HepG2 (cell line): ENCODE results near the gene TUBB. TPM values are rescaled to one million over a fixed set of nuclear protein-coding genes. Genes with fewer than 3 reads are reported as not detected.

Experiments
- BRF2 ChIP-seq: sonication (generic); formaldehyde crosslinking; IDR thresholded peaks from 2 replicates; pipeline ENCODE4 v1.8.1; 2022; ENCODE audit warnings: mild to moderate bottlenecking, missing genetic modification reagents
- ETS1 ChIP-seq: sonication (generic); formaldehyde crosslinking; IDR thresholded peaks from 2 replicates; pipeline ENCODE4 v1.4.0; 2020; ENCODE audit warnings: missing genetic modification reagents
- FOXJ3 ChIP-seq: sonication (generic); formaldehyde crosslinking; IDR thresholded peaks from 2 replicates; pipeline ENCODE4 v1.4.0; 2020; ENCODE audit warnings: missing genetic modification reagents, mild to moderate bottlenecking, borderline replicate concordance
- HNRNPLL ChIP-seq: fragments of 200-400 bp; formaldehyde crosslinking; IDR thresholded peaks from 2 replicates; pipeline ENCODE4 v1.6.1; 2017; ENCODE audit warnings: mild to moderate bottlenecking, low read depth, low read length; ENCODE audit not compliant: poor library complexity, severe bottlenecking
- YEATS4 ChIP-seq: sonication (generic); formaldehyde crosslinking; IDR thresholded peaks from 2 replicates; pipeline ENCODE4 v1.4.0; 2020; ENCODE audit warnings: missing genetic modification reagents, borderline replicate concordance
- ZMYM4 ChIP-seq: sonication (generic); formaldehyde crosslinking; IDR thresholded peaks from 2 replicates; pipeline ENCODE4 v1.8.1; 2023; ENCODE audit warnings: mild to moderate bottlenecking, missing genetic modification reagents
- ZNF18 ChIP-seq: sonication (generic); formaldehyde crosslinking; IDR thresholded peaks from 2 replicates; pipeline ENCODE4 v1.8.0; 2022; ENCODE audit warnings: mild to moderate bottlenecking, missing genetic modification reagents; ENCODE audit not compliant: insufficient replicate concordance
- ZNF318 ChIP-seq: sonication (generic); formaldehyde crosslinking; IDR thresholded peaks from 2 replicates; pipeline ENCODE4 v1.4.0; 2020; ENCODE audit warnings: mild to moderate bottlenecking, missing genetic modification reagents
- ZNF382 ChIP-seq: sonication (generic); formaldehyde crosslinking; IDR thresholded peaks from 2 replicates; pipeline ENCODE4 v1.5.0; 2020; ENCODE audit warnings: missing genetic modification reagents, mild to moderate bottlenecking, borderline replicate concordance
- ZNF543 ChIP-seq: sonication (generic); formaldehyde crosslinking; IDR thresholded peaks from 2 replicates; pipeline ENCODE4 v1.4.0; 2020; ENCODE audit warnings: mild to moderate bottlenecking, missing genetic modification reagents
- ZNF781 ChIP-seq: sonication (generic); formaldehyde crosslinking; IDR thresholded peaks from 2 replicates; pipeline ENCODE4 v1.5.1; 2020; ENCODE audit warnings: borderline replicate concordance, mild to moderate bottlenecking, missing genetic modification reagents; ENCODE audit errors: not compliant biosample characterization
- polyA plus RNA-seq, 8 experiments: library from polyadenylated mRNA; depleted of rRNA in 3 of 8; stranded (reverse) in 7 of 8; unstranded in 1 of 8; fragments of >200 nt; fragmentation: Illumina TruSeq in 4 of 8; extraction: Trizol in 4 of 8; gene quantifications; 2 replicates each; pipeline versions ENCODE4 v1.2.1 to v1.2.3, GENCODE V29; 2011 to 2016; ENCODE audit warnings: low read depth in 4 of 8, missing spikeins in 1 of 8, mixed read lengths in 1 of 8; ENCODE audit not compliant: insufficient read depth in 1 of 8
- total RNA-seq, 5 experiments: library from RNA; depleted of rRNA; stranded (reverse); fragments of >200 nt; fragmentation: Illumina TruSeq; extraction: Trizol; gene quantifications; 2 replicates each; pipeline ENCODE4 v1.2.3, GENCODE V29; 2016; ENCODE audit warnings: low read depth in 1 of 5

Gene TUBB
- total and polyA plus RNA-seq, 2 of the 13 experiments (the other 11 are each of a cell fraction or from before 2014, with no cell fraction given): 911 to 1,163 TPM

GRCh38 chr6:30769088-30769852 lies 49.1 kb downstream of the TUBB start (continued):
- TF ChIP-seq ZNF543 (CRISPR knock-in tag) (peak; percentile 8; the same call in 1 of the 2 replicates), FOXJ3 (CRISPR knock-in tag) (peak; percentile 37; the same call in 1 of the 2 replicates), ETS1 (CRISPR knock-in tag) (no peak), ZNF318 (no peak; the same call in none of the 2 replicates), ZNF781 (CRISPR knock-in tag) (peak; percentile 24), ZMYM4 (CRISPR knock-in tag) (peak; percentile 38), YEATS4 (CRISPR knock-in tag) (peak; percentile 38; the same call in 1 of the 2 replicates), ZNF382 (CRISPR knock-in tag) (no peak), BRF2 (CRISPR knock-in tag) (no peak), HNRNPLL (peak; percentile 35), ZNF18 (CRISPR knock-in tag) (peak; percentile 74)
